Esophagus (tissue), 2 donors: Measurements from ENCODE around the gene NRDC. TPM values are rescaled to one million over a fixed set of nuclear protein-coding genes. Genes with fewer than 3 reads are reported as not detected.
"Not testable (repeated sequence)": the region's sequence is repeated elsewhere in the genome, so short reads cannot be mapped to it uniquely, and the experiment has no call there.

Experiments used
- H3K27ac ChIP-seq, 2 donors: one replicate each; pipeline ENCODE4 v1.5.1; 2013; ENCODE audit warnings: low read depth in 2 of 2, mild to moderate bottlenecking in 2 of 2, inconsistent platforms in 1 of 2, low read length in 1 of 2, moderate library complexity in 1 of 2
- H3K27me3 ChIP-seq, 2 donors: one replicate each; pipeline ENCODE4 v1.6.1; 2013; ENCODE audit warnings: low read length in 2 of 2, control low read depth in 1 of 2, mild to moderate bottlenecking in 1 of 2; ENCODE audit not compliant: insufficient read depth in 2 of 2, control insufficient read depth in 1 of 2
- H3K36me3 ChIP-seq, 2 donors: one replicate each; pipeline ENCODE4 v1.6.1; 2013; ENCODE audit warnings: low read length in 1 of 2; ENCODE audit not compliant: control insufficient read depth in 2 of 2, insufficient read depth in 2 of 2
- H3K4me1 ChIP-seq, 2 donors: one replicate each; pipeline ENCODE4 v1.6.1; 2013; ENCODE audit warnings: low read length in 1 of 2; ENCODE audit not compliant: control insufficient read depth in 2 of 2, insufficient read depth in 2 of 2
- H3K4me3 ChIP-seq, 2 donors: one replicate each; pipeline ENCODE4 v1.5.1; 2013; ENCODE audit warnings: low read length in 2 of 2, mild to moderate bottlenecking in 2 of 2, low read depth in 1 of 2, moderate library complexity in 1 of 2
- H3K9me3 ChIP-seq, 2 donors: one replicate each; pipeline ENCODE4 v1.6.1; 2013; ENCODE audit warnings: mild to moderate bottlenecking in 2 of 2, low read depth in 1 of 2, low read length in 1 of 2, moderate library complexity in 1 of 2; ENCODE audit not compliant: control insufficient read depth in 2 of 2, insufficient read depth in 1 of 2
- WGBS, 2 donors: extraction: QIAGEN DNeasy Blood & Tissue Kit; methylation state at CpG; one replicate each; pipeline ENCODE4 v1.1.7; 2013; 5-methylcytosine and 5-hydroxymethylcytosine counted together
- polyA plus RNA-seq, 2 donors: library from polyadenylated mRNA; stranded (reverse); fragments of 200-250 nt; gene quantifications; one replicate each; pipeline ENCODE4 v1.2.3, GENCODE V29; 2013
- donor health status: healthy with polysubstance abuse.
- donor health status: Bipolar disorder and iron deficiency.

The NRDC gene
- polyA plus RNA-seq, 2 donors = 51.3 to 78.1 TPM

- Histone ChIP-seq H3K9me3 (no peaks in the 10 kb centered on the region), H3K4me3 (no peak overlapping the region), H3K4me1 (no peaks in the 10 kb centered on the region), H3K27ac (no peak overlapping the region), H3K27me3 (peaks cover 2 to 3% of the 10 kb centered on the region in 2 donors), H3K36me3 (no peaks in the 10 kb centered on the region)
- 65 to 69% methylated on average over 6 of the region's 6 CpGs for WGBS, 2 donors
Observed at GRCh38 chr1:51898090-51898734, 19.7 kb upstream of the NRDC start.

- no peak overlapping the region for H3K4me3 ChIP-seq
- H3K27ac ChIP-seq = no peak overlapping the region
- H3K4me1 ChIP-seq = no peaks in the 10 kb centered on the region
- H3K36me3 ChIP-seq = no peaks in the 10 kb centered on the region
- H3K9me3 ChIP-seq = no peaks in the 10 kb centered on the region
- H3K27me3 ChIP-seq = peaks cover 2 to 3% of the 10 kb centered on the region in 2 donors
Observed at GRCh38 chr1:51897699-51898031, 19.1 kb upstream of the NRDC start.

- not testable (repeated sequence) for H3K27ac ChIP-seq, H3K27me3 ChIP-seq, H3K36me3 ChIP-seq, H3K9me3 ChIP-seq, H3K4me3 ChIP-seq, H3K4me1 ChIP-seq
- 64 to 70% methylated on average over 2 of the region's 2 CpGs for WGBS, 2 donors
Observed at GRCh38 chr1:51894748-51895147, 16.2 kb upstream of the NRDC start.

GRCh38 chr1:51878308-51878615, 265 bp downstream of the NRDC start:
- no peaks in the 10 kb centered on the region for H3K36me3 ChIP-seq
- peaks cover 0 to 6% of the 10 kb centered on the region in 2 donors for H3K4me1 ChIP-seq
- H3K9me3 ChIP-seq = no peaks in the 10 kb centered on the region
- H3K27ac ChIP-seq = peak overlapping the region; percentile 97 to 98
- 0% methylated on average over 17 of the region's 17 CpGs for WGBS, 2 donors
- peak overlapping the region; percentile 73 to 90 for H3K4me3 ChIP-seq
- no peaks in the 10 kb centered on the region for H3K27me3 ChIP-seq

- Histone ChIP-seq H3K4me1 (peaks cover 0 to 6% of the 10 kb centered on the region in 2 donors), H3K27me3 (no peaks in the 10 kb centered on the region), H3K27ac (peak overlapping the region; percentile 97 to 98), H3K36me3 (no peaks in the 10 kb centered on the region), H3K4me3 (peak overlapping the region; percentile 73 to 90), H3K9me3 (no peaks in the 10 kb centered on the region)
- WGBS, 2 donors = 12 to 13% methylated on average over 21 of the region's 21 CpGs
Observed at GRCh38 chr1:51877434-51878307, 856 bp downstream of the NRDC start.

GRCh38 chr1:51875836-51876235, 2.7 kb downstream of the NRDC start:
- H3K4me3 ChIP-seq = no peak overlapping the region
- peaks cover 0 to 6% of the 10 kb centered on the region in 2 donors for H3K4me1 ChIP-seq
- no peaks in the 10 kb centered on the region for H3K9me3 ChIP-seq
- no peaks in the 10 kb centered on the region for H3K27me3 ChIP-seq
- no peak overlapping the region for H3K27ac ChIP-seq
- no peaks in the 10 kb centered on the region for H3K36me3 ChIP-seq

GRCh38 chr1:51875291-51875772, 3.2 kb downstream of the NRDC start:
- H3K27ac ChIP-seq = no peak overlapping the region
- H3K4me3 ChIP-seq = no peak overlapping the region
- no peaks in the 10 kb centered on the region for H3K36me3 ChIP-seq
- WGBS, 2 donors = 71 to 76% methylated on average over 6 of the region's 6 CpGs
- no peaks in the 10 kb centered on the region for H3K9me3 ChIP-seq
- no peaks in the 10 kb centered on the region for H3K27me3 ChIP-seq
- peaks cover 0 to 6% of the 10 kb centered on the region in 2 donors for H3K4me1 ChIP-seq

GRCh38 chr1:51873270-51873669, 5.3 kb downstream of the NRDC start:
- 95 to 100% methylated on average over 1 of the region's 1 CpG for WGBS, 2 donors
- H3K4me1 ChIP-seq, H3K27ac ChIP-seq, H3K4me3 ChIP-seq, H3K36me3 ChIP-seq, H3K9me3 ChIP-seq, H3K27me3 ChIP-seq: not testable (repeated sequence)

GRCh38 chr1:51871351-51871975, 7.1 kb downstream of the NRDC start:
- H3K4me1 ChIP-seq = peaks cover 0 to 8% of the 10 kb centered on the region in 2 donors
- no peaks in the 10 kb centered on the region for H3K27me3 ChIP-seq
- no peaks in the 10 kb centered on the region for H3K9me3 ChIP-seq
- H3K27ac ChIP-seq = no peak overlapping the region
- WGBS, 2 donors = 88 to 93% methylated on average over 6 of the region's 6 CpGs
- H3K4me3 ChIP-seq = no peak overlapping the region
- H3K36me3 ChIP-seq = no peaks in the 10 kb centered on the region
